Measurements from ENCODE around the gene ZNF320. TPM values are rescaled to one million over a fixed set of nuclear protein-coding genes. Genes with fewer than 3 reads are reported as not detected.

Gene ZNF320
- total RNA-seq, 1 experiment from 2014 or later, result 26.1 TPM

DNA sequence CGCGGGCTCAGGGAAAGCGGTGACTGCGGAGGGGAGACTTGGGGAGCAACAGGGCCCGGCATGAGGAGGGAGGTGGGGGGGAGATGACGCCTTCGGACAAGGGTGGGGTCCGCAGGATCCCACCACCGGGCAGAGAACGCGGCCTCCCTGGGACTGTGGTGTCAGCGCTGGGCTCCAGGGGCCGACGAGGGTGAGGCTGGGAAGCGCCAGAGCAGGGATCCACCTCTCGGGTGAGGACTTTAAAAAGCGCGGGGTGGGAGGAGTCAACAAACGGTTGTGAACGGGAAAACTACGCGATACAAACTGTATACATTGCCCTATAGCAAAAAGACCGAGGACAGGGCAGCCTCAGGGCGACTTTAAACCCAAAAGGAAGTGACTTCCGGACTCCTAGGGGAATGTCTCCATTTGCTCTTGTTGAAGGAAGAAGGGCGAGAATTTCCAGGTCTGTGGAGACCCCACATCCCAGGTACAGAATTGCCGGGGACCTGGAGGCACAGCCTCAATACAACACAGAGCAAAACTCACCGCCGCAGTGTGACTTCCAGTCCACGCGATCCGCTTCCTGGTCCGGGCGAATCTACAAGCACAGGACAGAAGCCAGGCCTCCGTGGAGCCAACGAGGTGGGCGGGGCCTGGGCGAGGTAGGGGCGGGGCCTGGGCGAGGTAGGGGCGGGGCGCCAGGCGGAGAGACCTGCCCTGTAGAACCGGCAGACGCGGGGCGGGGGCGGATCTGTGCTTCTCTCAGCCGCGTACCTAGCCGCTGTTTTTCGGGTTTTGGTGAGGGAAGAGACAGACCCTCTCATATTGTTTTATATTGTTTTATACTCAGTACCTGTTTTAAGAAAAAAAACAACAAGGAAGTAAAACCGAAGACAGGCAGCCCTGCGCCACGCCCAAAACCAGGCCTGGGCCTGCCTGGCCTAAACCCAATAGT, 25.7 kb upstream of the ZNF320 start, which contains the start of gene ZNF888:
ZNF888 (minus strand) TSS at position 588 of the 937 bp plus-strand sequence. CDS start 5,555 bp downstream, outside the sequence.
- Histone ChIP-seq H3K9me3 (ENCODE audit: control insufficient read depth, low read depth, low read length) (no peaks in the 10 kb centered on the region), H4K8ac (replicated peaks; ENCODE audit: insufficient read length, low read depth, low read length) (no peak within 1 kb of the TSS), H4K5ac (ENCODE audit: insufficient read length, low read depth, low read length) (no peak within 1 kb of the TSS), H3K27ac (ENCODE audit: insufficient read length, low read depth, low read length) (no peak within 1 kb of the TSS), H2BK5ac (ENCODE audit: insufficient read length, low read length) (no peak within 1 kb of the TSS), H3K23ac (ENCODE audit: insufficient read length, low read depth, low read length) (no peak within 1 kb of the TSS), H3K4me2 (ENCODE audit: insufficient read depth, insufficient read length, low read length) (peak within 1 kb of the TSS; percentile 66), H3K79me1 (ENCODE audit: insufficient read depth, low read depth, low read length, poor library complexity, severe bottlenecking) (no peaks in the 10 kb centered on the region), H3K79me2 (ENCODE audit: insufficient read depth, low read length) (no peaks in the 10 kb centered on the region), H2AFZ (ENCODE audit: low read length) (no peak within 1 kb of the TSS), H4K20me1 (ENCODE audit: control insufficient read depth, insufficient read depth, insufficient read length) (no peaks in the 10 kb centered on the region), H3K27me3 (ENCODE audit: insufficient read depth, low read length) (no peaks in the 10 kb centered on the region), H3K23me2 (ENCODE audit: insufficient read length, low read depth, low read length, poor library complexity, severe bottlenecking) (no peaks in the 10 kb centered on the region), H3K4me1 (ENCODE audit: insufficient read depth, low read length) (no peaks in the 10 kb centered on the region), H2BK12ac (ENCODE audit: insufficient read length, low read depth, low read length) (no peak within 1 kb of the TSS), H2AK5ac (ENCODE audit: insufficient read length, low read length) (no peak within 1 kb of the TSS), H3K4ac (ENCODE audit: low read depth, low read length) (no peak within 1 kb of the TSS), H3K18ac (ENCODE audit: insufficient read length, low read depth, low read length) (no peak within 1 kb of the TSS), H4K91ac (ENCODE audit: insufficient read length, low read depth, low read length) (no peak within 1 kb of the TSS), H3T11ph (ENCODE audit: low read length) (no peak within 1 kb of the TSS), H2BK120ac (ENCODE audit: low read depth, low read length, poor library complexity, severe bottlenecking) (no peak within 1 kb of the TSS), H2BK20ac (ENCODE audit: low read depth, low read length, poor library complexity, severe bottlenecking) (no peak within 1 kb of the TSS), H3K9ac (ENCODE audit: extremely low read depth, insufficient read length, low read length) (peak within 1 kb of the TSS; percentile 48), H3K14ac (ENCODE audit: insufficient read depth, low read length) (no peak within 1 kb of the TSS), H2BK15ac (ENCODE audit: low read depth, low read length) (no peak within 1 kb of the TSS), H3K56ac (ENCODE audit: insufficient read length, low read depth, low read length) (no peak within 1 kb of the TSS)
- Mint-ChIP-seq H3K4me3 (peak within 1 kb of the TSS; percentile 90 to 97), H3K27me3 (ENCODE audit: low read depth) (no peaks in the 10 kb centered on the region; the same call in 1 of the 2 replicates), H3K4me1 (peaks cover 25% of the 10 kb centered on the region in 2 experiments), H3K27ac (peak within 1 kb of the TSS; percentile 87 to 99 (median 94); a peak in 6 of 7 replicates), H3K36me3 (ENCODE audit: insufficient read depth in 1 of 3, low read depth in 3 of 3) (peaks cover 17 to 34% (median 25%) of the 10 kb centered on the region in 3 experiments; a peak in 6 of 7 replicates), H3K9me3 (no peaks in the 10 kb centered on the region; a peak in 1 of 5 replicates)
- peak; percentile 95 for DNase-seq
- WGBS (ENCODE audit: extremely low coverage, insufficient read length, low lambda C conversion rate), result no CpG with 5 or more reads among the region's 55 CpGs
- TF ChIP-seq, protein P1, sequence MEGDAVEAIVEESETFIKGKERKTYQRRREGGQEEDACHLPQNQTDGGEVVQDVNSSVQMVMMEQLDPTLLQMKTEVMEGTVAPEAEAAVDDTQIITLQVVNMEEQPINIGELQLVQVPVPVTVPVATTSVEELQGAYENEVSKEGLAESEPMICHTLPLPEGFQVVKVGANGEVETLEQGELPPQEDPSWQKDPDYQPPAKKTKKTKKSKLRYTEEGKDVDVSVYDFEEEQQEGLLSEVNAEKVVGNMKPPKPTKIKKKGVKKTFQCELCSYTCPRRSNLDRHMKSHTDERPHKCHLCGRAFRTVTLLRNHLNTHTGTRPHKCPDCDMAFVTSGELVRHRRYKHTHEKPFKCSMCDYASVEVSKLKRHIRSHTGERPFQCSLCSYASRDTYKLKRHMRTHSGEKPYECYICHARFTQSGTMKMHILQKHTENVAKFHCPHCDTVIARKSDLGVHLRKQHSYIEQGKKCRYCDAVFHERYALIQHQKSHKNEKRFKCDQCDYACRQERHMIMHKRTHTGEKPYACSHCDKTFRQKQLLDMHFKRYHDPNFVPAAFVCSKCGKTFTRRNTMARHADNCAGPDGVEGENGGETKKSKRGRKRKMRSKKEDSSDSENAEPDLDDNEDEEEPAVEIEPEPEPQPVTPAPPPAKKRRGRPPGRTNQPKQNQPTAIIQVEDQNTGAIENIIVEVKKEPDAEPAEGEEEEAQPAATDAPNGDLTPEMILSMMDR (conservative IDR thresholded peaks at IDR 0.05), result no peak
